Activated CD8-positive, alpha-beta memory T cell treated with anti-CD3 and anti-CD28 coated beads for 1 hour (primary cell): ENCODE results near the gene RNU11.
"Not testable (repeated sequence)": the region's sequence is repeated elsewhere in the genome, so short reads cannot be mapped to it uniquely, and the experiment has no call there.

Source experiments
- DNase-seq, 2 donors: peaks; one replicate each; pipeline ENCODE4 v3.0.0-alpha.2; 2020; ENCODE audit warnings: low read depth in 1 of 2; ENCODE audit errors: extremely low read depth in 1 of 2

RNU11 gene

DNA sequence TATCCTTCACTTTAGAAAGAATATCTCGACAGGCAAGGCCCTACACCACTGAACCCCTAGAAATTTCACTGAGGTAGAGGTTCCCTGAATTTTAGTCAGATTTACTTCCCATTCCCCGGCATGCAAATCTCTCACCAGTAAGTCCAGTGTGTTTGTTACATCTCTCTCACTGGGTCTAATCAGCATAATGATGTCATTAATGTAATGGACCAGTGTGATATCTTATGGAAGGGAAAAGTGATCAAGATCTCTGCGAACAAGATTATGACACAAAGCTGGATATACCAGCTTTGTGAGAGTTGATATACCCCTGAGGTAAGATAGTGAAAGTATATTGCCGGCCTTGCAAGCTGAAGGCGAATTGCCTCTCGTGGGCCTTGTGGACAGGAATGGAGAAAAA is 7.9 kb downstream of the RNU11 start:
- DNase-seq, result no peak

DNA sequence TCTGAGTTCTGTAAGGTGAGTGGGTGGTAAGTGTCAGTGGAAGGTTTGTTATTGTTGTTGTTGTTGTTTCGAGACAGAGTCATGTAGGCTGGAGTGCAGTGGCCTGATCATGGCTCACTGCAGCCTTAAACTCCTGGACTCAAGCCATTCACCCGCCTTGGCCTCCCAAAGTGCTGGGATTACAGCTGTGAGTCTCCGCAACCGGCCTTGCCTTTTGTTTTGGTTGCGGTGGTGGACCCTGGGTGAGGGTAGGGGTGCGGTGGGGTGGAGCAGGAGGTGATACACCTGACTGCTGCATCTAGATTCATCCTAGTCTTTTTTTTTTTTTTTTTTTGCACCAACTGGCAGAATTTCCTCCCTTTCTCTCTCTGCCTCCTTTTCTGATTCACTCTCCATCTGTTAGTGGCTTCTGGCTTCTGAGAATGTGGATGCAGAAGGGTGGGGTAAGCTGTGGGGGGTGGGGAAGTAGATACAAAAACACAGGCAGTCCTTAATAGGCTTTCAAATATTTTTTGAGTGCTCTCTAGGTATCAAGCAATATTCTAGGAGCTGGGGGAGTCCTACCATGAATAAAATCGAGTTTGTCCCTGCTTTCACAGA is 15.6 kb downstream of the RNU11 start:
- no peak for DNase-seq

DNA sequence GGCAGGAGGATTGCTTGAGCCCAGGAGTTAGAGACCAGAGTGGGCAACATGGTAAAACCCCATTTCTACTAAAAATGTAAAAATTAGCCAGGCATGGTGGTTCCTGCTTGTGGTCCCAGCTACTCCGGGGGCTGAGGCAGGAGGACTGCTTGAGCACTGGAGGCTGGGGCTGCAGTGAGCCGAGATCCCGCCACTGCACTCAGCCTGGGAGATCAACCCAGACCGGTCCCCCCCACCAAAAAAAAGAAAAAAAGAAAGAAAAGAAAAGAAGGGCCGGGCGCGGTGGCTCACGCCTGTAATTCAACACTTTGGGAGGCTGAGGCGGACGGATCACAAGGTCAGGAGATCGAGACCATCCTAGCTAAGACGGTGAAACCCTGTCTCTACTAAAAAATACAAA is 18.4 kb downstream of the RNU11 start:
- DNase-seq, result no peak

DNA sequence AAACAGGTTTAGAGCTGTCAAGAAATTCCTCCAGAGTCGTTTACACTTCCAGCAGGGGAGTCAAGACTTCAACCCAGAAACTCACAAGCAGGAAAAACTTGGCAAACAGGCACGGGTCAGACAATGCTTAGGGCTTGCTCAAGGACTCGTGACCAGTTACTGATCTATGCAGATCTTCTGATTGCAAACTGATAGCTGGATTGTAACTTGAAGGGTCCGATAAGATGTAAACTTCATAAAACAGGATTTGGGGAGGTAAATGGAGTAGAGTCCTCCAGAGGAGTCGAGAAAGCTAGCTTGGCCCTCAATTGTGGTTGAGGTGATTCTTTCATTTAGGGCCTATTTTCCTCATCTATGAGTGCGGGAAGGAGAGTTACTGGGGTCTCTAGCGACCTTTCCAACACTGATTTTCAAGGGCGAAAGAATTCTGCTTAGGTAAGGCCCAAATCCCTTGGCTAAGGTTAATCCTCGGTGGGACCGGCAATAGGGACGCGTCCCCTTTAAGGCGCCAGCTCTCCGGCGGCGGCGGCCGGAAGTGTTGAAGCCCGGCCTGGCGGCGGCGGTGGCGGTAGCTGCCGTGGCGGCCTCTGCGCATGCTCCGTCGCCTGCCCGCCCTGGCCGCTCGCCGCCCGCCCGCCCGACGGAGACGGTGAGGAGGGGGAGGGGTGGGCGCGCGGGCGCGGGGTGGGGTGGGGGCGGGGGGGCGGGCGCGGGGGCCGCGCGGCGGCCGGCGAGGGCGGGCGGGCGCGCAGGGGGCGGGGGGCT is 20.0 kb downstream of the RNU11 start, which contains the start of gene GMEB1:
TSS of gene GMEB1 (plus strand) at position 594 of the 765 bp plus-strand sequence. CDS start 14,829 bp downstream, outside the sequence.
- DNase-seq, result peak; percentile 54 to 78

DNA sequence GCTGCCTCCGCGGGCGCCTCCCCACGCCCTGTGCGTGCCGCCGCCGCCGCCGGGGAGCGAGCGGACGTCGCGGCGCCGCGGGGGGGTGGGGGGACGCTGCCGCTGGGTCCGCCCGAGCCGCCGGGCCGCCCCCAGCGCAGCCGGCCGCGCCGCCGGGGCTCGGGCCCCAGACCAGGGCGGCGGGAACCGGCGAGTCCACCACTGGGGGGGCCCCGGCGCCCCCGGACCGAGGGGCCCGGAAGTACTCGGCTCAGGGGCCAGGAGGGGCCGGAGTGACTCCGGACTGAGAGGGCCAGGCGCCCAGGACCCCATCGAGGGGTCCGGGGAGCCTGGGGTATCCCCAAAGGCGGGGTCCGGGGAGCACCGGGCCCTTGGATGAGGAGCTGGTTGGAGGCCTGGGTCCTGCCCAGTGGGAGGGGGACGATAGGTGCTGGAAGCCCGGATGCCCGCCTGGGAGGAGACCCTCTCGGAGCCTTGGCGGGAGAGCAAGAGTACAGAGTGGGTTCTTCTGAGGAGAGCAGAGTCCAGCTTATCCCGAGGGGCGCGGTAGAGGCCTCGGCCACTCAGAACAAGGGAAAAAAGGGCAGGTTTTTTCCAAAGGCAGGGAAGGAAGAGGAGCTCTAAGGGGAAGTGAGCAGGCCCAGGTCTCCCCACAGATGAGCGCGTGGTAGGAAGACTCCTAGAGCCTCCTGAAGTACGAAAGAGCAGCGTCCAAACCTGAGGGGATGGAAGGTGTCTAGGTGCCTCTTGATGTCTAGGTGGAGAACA is 20.7 kb downstream of the RNU11 start:
- peak in 1 of 2 donors; percentile 19 for DNase-seq

DNA sequence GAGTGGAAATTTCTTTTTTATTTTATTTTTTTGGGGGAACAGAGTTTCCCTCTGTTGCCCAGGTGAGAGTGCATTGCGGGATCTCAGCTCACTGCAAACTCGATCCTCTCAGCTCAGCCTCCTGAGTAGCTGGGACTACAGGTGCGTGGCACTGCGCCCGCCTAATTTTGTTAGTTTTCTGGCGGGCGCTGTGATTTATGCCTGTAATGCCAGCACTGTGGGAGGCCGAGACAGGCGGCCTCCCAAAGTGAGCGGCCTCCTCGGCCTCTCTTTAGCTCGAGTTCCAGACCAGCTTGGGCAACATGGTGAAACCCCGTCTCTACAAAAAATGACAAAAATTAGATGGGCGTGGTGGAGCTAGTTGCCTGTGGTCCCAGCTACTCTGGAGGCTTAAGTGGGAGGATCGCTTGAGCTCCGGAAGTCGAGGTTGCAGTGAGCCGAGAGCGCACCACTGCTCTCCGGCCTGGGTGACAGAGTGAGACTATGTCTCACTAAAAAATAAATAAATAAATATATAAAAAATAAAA is 22.9 kb downstream of the RNU11 start:
- DNase-seq, result no peak

DNA sequence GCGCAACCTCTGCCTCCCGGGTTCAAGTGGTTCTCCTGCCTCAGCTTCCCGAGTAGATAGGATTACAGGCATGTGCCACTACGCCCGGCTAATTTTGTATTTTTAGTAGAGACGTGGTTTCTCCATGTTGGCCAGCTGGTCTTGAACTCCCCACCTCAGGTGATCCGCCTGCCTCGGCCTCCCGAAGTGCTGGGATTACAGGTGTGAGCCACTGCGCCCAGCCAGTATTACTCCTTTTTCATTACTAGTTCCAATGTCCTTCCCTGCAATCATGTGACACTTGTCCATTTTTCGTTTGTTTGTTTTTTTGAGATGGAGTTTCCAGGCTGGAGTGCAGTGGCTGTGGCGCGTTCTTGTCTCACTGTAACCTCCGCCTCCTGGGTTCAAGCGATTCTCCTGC is 24.6 kb downstream of the RNU11 start:
- DNase-seq, result not testable (repeated sequence)

DNA sequence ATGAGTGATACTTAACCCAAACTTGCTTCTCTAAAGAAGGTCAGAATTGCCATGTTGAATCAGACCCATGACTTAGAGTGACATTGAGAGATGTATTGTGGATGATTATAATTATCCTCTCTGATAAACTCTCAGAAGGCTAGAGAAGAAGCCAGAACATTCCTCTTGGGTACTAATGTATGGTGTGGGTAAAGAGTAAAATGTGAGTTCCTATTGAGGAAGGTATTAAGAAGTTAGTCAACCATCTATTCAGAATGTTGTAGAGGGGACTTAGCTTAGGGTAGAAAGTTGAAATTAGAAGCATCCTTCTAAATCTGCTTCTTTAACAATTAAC is 27.5 kb downstream of the RNU11 start:
- DNase-seq, result no peak

DNA sequence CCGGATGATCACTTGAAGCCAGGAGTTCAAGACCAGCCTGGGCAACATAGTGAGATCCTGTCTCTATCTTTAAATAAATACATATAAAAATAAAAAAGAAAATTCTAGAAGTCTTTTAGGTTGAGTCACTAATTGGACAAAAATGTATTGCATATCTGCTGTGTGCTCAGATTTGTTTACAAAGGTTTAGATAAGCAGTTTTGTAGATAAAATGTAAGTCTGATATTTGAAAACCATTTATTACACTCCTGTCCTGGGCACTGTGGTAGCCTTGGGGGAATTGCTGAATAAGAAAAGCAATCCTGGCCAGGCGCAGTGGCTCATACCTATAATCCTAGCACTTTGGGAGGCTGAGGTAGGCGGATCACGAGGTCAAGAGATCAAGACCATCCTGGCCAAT is 31.8 kb downstream of the RNU11 start:
- DNase-seq, result no peak

DNA sequence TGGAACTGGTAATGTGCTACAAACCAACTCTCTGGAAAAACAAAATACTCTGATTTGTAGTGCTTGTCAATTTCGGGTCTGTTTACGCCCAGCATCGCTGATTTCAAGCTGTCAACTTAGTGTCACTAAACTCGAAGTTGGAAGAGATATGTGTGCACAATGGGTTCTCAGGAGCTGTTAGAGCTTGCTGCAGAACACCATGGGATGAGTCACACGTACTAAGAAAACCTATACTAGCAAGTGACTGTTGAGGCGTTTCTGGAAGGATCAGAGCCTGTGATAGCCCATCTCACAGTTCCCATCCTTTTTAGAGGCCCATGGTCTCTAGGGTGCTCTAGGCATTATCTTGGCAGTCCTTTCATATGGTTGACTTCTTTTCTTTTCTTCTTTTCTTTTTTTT is 34.4 kb downstream of the RNU11 start:
- no peak for DNase-seq

DNA sequence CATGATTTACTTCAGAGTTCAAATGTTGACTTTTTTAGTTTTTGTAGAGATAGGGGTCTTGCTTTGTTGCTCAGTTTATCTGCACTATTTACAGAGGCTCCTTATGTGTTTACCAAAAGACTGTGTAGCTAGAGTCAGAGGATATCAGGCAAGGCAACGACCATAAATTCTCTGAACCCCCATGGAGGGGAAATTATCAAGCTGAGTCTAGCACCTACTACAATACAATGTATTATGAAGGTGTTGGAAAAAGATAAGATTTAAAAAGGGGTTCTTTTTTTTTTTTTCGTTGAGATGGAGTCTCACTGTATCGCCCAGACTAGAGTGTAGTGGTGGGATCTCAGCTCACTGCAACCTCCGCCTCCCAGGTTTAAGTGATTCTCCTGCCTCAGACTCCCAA is 36.5 kb downstream of the RNU11 start:
- DNase-seq, result no peak

DNA sequence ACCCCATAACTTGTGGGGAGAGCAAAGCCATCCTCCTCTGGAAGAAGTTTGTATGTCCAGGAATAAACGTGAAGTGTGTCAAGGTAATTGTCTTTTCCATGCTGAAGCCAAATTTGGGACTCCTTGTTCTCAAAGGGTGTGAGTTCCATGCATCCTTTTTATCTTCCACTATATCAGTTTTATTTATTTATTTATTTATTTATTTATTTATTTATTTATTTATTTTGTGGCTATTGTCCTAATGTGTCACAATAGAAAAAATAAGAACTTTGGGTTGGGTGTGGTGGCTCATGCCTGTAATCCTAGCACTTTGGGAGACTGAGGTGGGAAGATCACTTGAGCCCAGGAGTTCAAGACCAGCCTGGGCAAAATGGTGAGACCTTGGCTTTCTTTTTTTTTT is 43.2 kb downstream of the RNU11 start:
- not testable (repeated sequence) for DNase-seq
